Right lobe of liver (tissue), 6 donors: ENCODE measurements around the gene SLC48A1. TPM values are rescaled to one million over a fixed set of nuclear protein-coding genes. Genes with fewer than 3 reads are reported as not detected.

Source experiments
- ATAC-seq, 4 donors: fragments of 200-7000 bp; cut with Tn5 transposase; one replicate each; pipeline ENCODE4 v1.9.1; 2020; ENCODE audit warnings: mild to moderate bottlenecking in 4 of 4, moderate library complexity in 4 of 4
- DNase-seq, 3 donors: peaks; one replicate each; pipeline ENCODE4 v3.0.0-alpha.2; 2020
- H3K27ac ChIP-seq, 3 donors: fragments of 200-600 bp; one replicate each; pipeline ENCODE4 v1.8.0; 2022
- H3K27me3 ChIP-seq, 2 donors: fragments of 200-600 bp; one replicate each; pipeline ENCODE4 v1.8.0; 2022
- H3K36me3 ChIP-seq, 4 donors: fragments of 200-600 bp; sonication (generic) in 1 of 4; one replicate each; pipeline versions ENCODE4 v1.5.1 to v1.8.0; 2017 to 2022; ENCODE audit warnings: control low read depth in 1 of 4
- H3K4me1 ChIP-seq, 4 donors: fragments of 200-600 bp; sonication (generic) in 1 of 4; one replicate each; pipeline versions ENCODE4 v1.5.1 to v1.8.0; 2017 to 2022; ENCODE audit warnings: control low read depth in 1 of 4
- H3K4me3 ChIP-seq, 3 donors: fragments of 200-600 bp; one replicate each; pipeline ENCODE4 v1.8.0; 2022
- H3K9me3 ChIP-seq, 4 donors: fragments of 200-600 bp; sonication (generic) in 1 of 4; one replicate each; pipeline versions ENCODE4 v1.5.1 to v1.8.0; 2017 to 2022; ENCODE audit warnings: control low read depth in 1 of 4
- POLR2A ChIP-seq: fragments of 450-650 bp; IDR thresholded peaks from one replicate; pipeline ENCODE4 v1.6.1; 2017; ENCODE audit warnings: antibody characterized with exemption, mild to moderate bottlenecking
- WGBS: methylation state at CpG from one replicate; pipeline ENCODE4 v1.1.6; 2018; ENCODE audit warnings: low coverage, low lambda C conversion rate; ENCODE audit not compliant: insufficient coverage; ENCODE audit errors: missing lambda C conversion rate; 5-methylcytosine and 5-hydroxymethylcytosine counted together
- intact Hi-C, 2 donors: fragments of 100-400 bp; cut with DNase I; formaldehyde crosslinking; loops; one replicate each; pipeline versions ENCODE4 v1.11.2 to v1.14.1; 2022
- total RNA-seq, 6 experiments: library from RNA; depleted of rRNA in 2 of 6; stranded (reverse); fragments of >200 nt in 2 of 6; fragmentation: NEBNext Ultra II Directional in 3 of 6; extraction: Animal tissue kit (Norgen Biotek cat#: 25700) in 3 of 6; gene quantifications; one replicate each; pipeline versions ENCODE4 v1.1.0 to v1.2.4, GENCODE V29; 2016 to 2023
- TF ChIP-seq, protein P1 (sequence below), 4 donors: fragments of 200-600 bp in 3 of 4; fragments of 450-650 bp in 1 of 4; IDR thresholded peaks; one replicate each; pipeline versions ENCODE4 v1.5.1 to v1.8.0; 2016 to 2022; ENCODE audit warnings: antibody characterized with exemption in 4 of 4, mild to moderate bottlenecking in 2 of 4
- donor health status: DM: no; HTN: yes; CAD: no.
- donor health status: DM: no; HTN: no; CAD: no.
- donor health status: DM: no; HTN: no; CAD: no.
- donor health status: DM: no; HTN: yes; CAD: no.
- donor health status: DM: no; HTN: yes; CAD: no.

The SLC48A1 gene
- total RNA-seq, 6 experiments from 2014 or later, result 12.4 to 20.4 (median 18.0) TPM

- DNase-seq (no peak), ATAC-seq (no peak)
- 88% methylated on average over 3 of the region's 11 CpGs for WGBS
- no peaks in the 10 kb centered on the region for H3K9me3 ChIP-seq
- no peaks in the 10 kb centered on the region for H3K27me3 ChIP-seq
- no peak for TF ChIP-seq POLR2A
- TF ChIP-seq, protein P1, sequence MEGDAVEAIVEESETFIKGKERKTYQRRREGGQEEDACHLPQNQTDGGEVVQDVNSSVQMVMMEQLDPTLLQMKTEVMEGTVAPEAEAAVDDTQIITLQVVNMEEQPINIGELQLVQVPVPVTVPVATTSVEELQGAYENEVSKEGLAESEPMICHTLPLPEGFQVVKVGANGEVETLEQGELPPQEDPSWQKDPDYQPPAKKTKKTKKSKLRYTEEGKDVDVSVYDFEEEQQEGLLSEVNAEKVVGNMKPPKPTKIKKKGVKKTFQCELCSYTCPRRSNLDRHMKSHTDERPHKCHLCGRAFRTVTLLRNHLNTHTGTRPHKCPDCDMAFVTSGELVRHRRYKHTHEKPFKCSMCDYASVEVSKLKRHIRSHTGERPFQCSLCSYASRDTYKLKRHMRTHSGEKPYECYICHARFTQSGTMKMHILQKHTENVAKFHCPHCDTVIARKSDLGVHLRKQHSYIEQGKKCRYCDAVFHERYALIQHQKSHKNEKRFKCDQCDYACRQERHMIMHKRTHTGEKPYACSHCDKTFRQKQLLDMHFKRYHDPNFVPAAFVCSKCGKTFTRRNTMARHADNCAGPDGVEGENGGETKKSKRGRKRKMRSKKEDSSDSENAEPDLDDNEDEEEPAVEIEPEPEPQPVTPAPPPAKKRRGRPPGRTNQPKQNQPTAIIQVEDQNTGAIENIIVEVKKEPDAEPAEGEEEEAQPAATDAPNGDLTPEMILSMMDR (IDR thresholded peaks at IDR 0.05), result no peak
- intact Hi-C loops, result no loop called here
- H3K27ac ChIP-seq, result no peak overlapping the region
- H3K4me1 ChIP-seq, result peaks cover 0 to 19% (median 8%) of the 10 kb centered on the region in 4 donors
- H3K36me3 ChIP-seq, result no peaks in the 10 kb centered on the region
- no peak overlapping the region for H3K4me3 ChIP-seq
Observed at GRCh38 chr12:47735649-47736048, 37.4 kb upstream of the SLC48A1 start.

GRCh38 chr12:47736216-47736615 lies 36.8 kb upstream of the SLC48A1 start:
- no peak for DNase-seq
- intact Hi-C loops, result no loop called here
- no CpG with 5 or more reads among the region's 4 CpGs for WGBS
- H3K36me3 ChIP-seq, result no peaks in the 10 kb centered on the region
- H3K4me3 ChIP-seq, result no peak overlapping the region
- ATAC-seq, result no peak
- no peaks in the 10 kb centered on the region for H3K9me3 ChIP-seq
- peaks cover 0 to 19% (median 8%) of the 10 kb centered on the region in 4 donors for H3K4me1 ChIP-seq
- H3K27me3 ChIP-seq, result no peaks in the 10 kb centered on the region
- TF ChIP-seq POLR2A, result no peak
- TF ChIP-seq, protein P1 (IDR thresholded peaks at IDR 0.05), result no peak
- peak overlapping the region in 2 of 3 donors; percentile 6 to 28 for H3K27ac ChIP-seq

GRCh38 chr12:47736877-47737676 lies 36.0 kb upstream of the SLC48A1 start:
- peak; percentile 84 to 92 (median 89) for DNase-seq
- 25% methylated on average over 11 of the region's 19 CpGs for WGBS
- no peaks in the 10 kb centered on the region for H3K27me3 ChIP-seq
- H3K9me3 ChIP-seq, result no peaks in the 10 kb centered on the region
- no peak for TF ChIP-seq POLR2A
- TF ChIP-seq, protein P1 (IDR thresholded peaks at IDR 0.05), result no peak
- intact Hi-C loops, result no loop called here
- peak; percentile 85 to 91 (median 88) for ATAC-seq
- H3K27ac ChIP-seq, result peak overlapping the region in 2 of 3 donors; percentile 6 to 28
- H3K36me3 ChIP-seq, result no peaks in the 10 kb centered on the region
- no peak overlapping the region for H3K4me3 ChIP-seq
- peaks cover 0 to 19% (median 8%) of the 10 kb centered on the region in 4 donors for H3K4me1 ChIP-seq

- no peak overlapping the region for H3K27ac ChIP-seq
- ATAC-seq, result no peak
- H3K36me3 ChIP-seq, result no peaks in the 10 kb centered on the region
- intact Hi-C loops, result no loop called here
- H3K4me3 ChIP-seq, result no peak overlapping the region
- H3K9me3 ChIP-seq, result no peaks in the 10 kb centered on the region
- no peaks in the 10 kb centered on the region for H3K27me3 ChIP-seq
- WGBS, result 64% methylated on average over 5 of the region's 17 CpGs
- TF ChIP-seq, protein P1 (IDR thresholded peaks at IDR 0.05), result no peak
- no peak for TF ChIP-seq POLR2A
- peaks cover 0 to 19% (median 8%) of the 10 kb centered on the region in 4 donors for H3K4me1 ChIP-seq
- no peak for DNase-seq
Observed at GRCh38 chr12:47737936-47738594, 35.0 kb upstream of the SLC48A1 start.
